K562 (cell line): Measurements from ENCODE around the gene PSMB7. TPM values are rescaled to one million over a fixed set of nuclear protein-coding genes. Genes with fewer than 3 reads are reported as not detected.

Experiments
- ATAC-seq: fragments of 200-7000 bp; cut with Tn5 transposase; 3 replicates; pipeline ENCODE4 v1.9.1; 2020; ENCODE audit warnings: moderate library complexity
- BruUV-seq: library from RNA; stranded (reverse); fragments of 400-500 nt; replicated peaks from 2 replicates; lab custom pipeline; 2021; lab: Mats Ljungman, UMichigan
- CTCF ChIA-PET: fragments of 300-600 bp; formaldehyde crosslinking; extraction: SDS; loops from one replicate; lab custom pipeline; 2021; ENCODE audit warnings: low intra/inter-chr PET ratio; lab: Yijun Ruan, JAX
- POLR2A ChIA-PET: fragments of 300-600, 350-650 bp; sonication (Branson Sonifier 250); formaldehyde crosslinking; extraction: SDS; loops from one replicate; lab custom pipeline; 2021; ENCODE audit warnings: antibody characterized with exemption, inconsistent platforms; lab: Yijun Ruan, JAX
- DNase-seq, 4 experiments: peaks; one replicate each; pipeline versions ENCODE4 v3.0.0 to v3.0.0-alpha.2; 2011 to 2018; ENCODE audit warnings: low spot score in 3 of 4, mixed read lengths in 3 of 4; ENCODE audit errors: extremely low read depth in 1 of 4
- FAIRE-seq: peaks from 2 replicates; lab custom pipeline; 2011; peaks lifted over from hg19 to GRCh38; lab: Jason Lieb, UNC
- H2AFZ ChIP-seq: 2 replicates; pipeline ENCODE4 v1.6.0; 2011; ENCODE audit warnings: low read depth, low read length, control low read depth, inconsistent platforms
- H3K27ac ChIP-seq: fragments of 200-600 bp; 3 replicates; pipeline ENCODE4 v1.8.0; 2011; ENCODE audit warnings: low read depth, mild to moderate bottlenecking, control low read depth, inconsistent platforms, low read length, moderate library complexity, mixed read lengths; ENCODE audit errors: extremely low read depth
- H3K27me3 ChIP-seq, 2 experiments: fragments of 300-600 bp in 1 of 2; 2 replicates in 1 of 2; 3 replicates in 1 of 2; pipeline versions ENCODE4 v1.6.0 to v1.8.0; 2011; ENCODE audit warnings: inconsistent platforms in 2 of 2, low read length in 2 of 2, mild to moderate bottlenecking in 1 of 2, mixed read lengths in 1 of 2, moderate library complexity in 1 of 2; ENCODE audit not compliant: control insufficient read depth in 2 of 2, insufficient read depth in 2 of 2
- H3K36me3 ChIP-seq: fragments of 300-600 bp; 3 replicates; pipeline ENCODE4 v1.8.0; 2011; ENCODE audit warnings: mild to moderate bottlenecking, low read length, inconsistent platforms; ENCODE audit not compliant: control insufficient read depth, insufficient read depth
- H3K4me1 ChIP-seq, 2 experiments: fragments of 200-600 bp in 1 of 2; replicated peaks in 1 of 2; 2 replicates in 1 of 2; 3 replicates in 1 of 2; pipeline versions ENCODE4 v1.5.1 to v1.8.0; 2011; ENCODE audit warnings: inconsistent platforms in 2 of 2, low read length in 2 of 2, mild to moderate bottlenecking in 1 of 2, mixed read lengths in 1 of 2, moderate library complexity in 1 of 2; ENCODE audit not compliant: control insufficient read depth in 2 of 2, insufficient read depth in 2 of 2
- H3K4me2 ChIP-seq: 2 replicates; pipeline ENCODE4 v1.6.1; 2011; ENCODE audit warnings: low read length, control low read depth, inconsistent platforms, mixed read lengths; ENCODE audit not compliant: insufficient read depth
- H3K4me3 ChIP-seq: fragments of 200-600 bp; sonication (generic), shearing (Covaris generic); 2 replicates; pipeline ENCODE4 v1.5.1; 2016; ENCODE audit warnings: control low read depth, inconsistent platforms
- H3K79me2 ChIP-seq: fragments of 200-600 bp; 3 replicates; pipeline ENCODE4 v1.8.0; 2011; ENCODE audit warnings: low read length, inconsistent platforms; ENCODE audit not compliant: control insufficient read depth, insufficient read depth
- H3K9ac ChIP-seq, 2 experiments: 2 replicates each; pipeline versions ENCODE4 v1.6.0 to v1.6.1; 2011; ENCODE audit warnings: low read depth in 2 of 2, low read length in 2 of 2, control low read depth in 1 of 2, inconsistent platforms in 1 of 2, mild to moderate bottlenecking in 1 of 2, mixed read lengths in 1 of 2; ENCODE audit not compliant: insufficient read depth in 1 of 2
- H3K9me1 ChIP-seq: one replicate; pipeline ENCODE4 v1.6.0; 2011; ENCODE audit warnings: inconsistent platforms, mild to moderate bottlenecking, low read length, moderate library complexity; ENCODE audit not compliant: control insufficient read depth, insufficient read depth
- H3K9me3 ChIP-seq: replicated peaks from 2 replicates; pipeline ENCODE4 v1.5.1; 2011; ENCODE audit warnings: low read depth, low read length, inconsistent platforms; ENCODE audit not compliant: control insufficient read depth, insufficient read depth
- H4K20me1 ChIP-seq: replicated peaks from 2 replicates; pipeline ENCODE4 v1.6.1; 2011; ENCODE audit warnings: low read length, inconsistent platforms, mixed read lengths; ENCODE audit not compliant: control insufficient read depth, insufficient read depth
- ATF3 ChIP-seq, 2 experiments: fragments of 450-650 bp in 1 of 2; sonication (generic) in 1 of 2; formaldehyde crosslinking in 1 of 2; IDR thresholded peaks in 1 of 2; conservative IDR thresholded peaks in 1 of 2; 2 replicates each; pipeline versions ENCODE4 v1.6.1 to v1.8.1; 2016 to 2023; ENCODE audit warnings: mild to moderate bottlenecking in 2 of 2, moderate library complexity in 2 of 2, inconsistent platforms in 1 of 2, missing genetic modification reagents in 1 of 2
- DNMT1 ChIP-seq: fragments of 450-650 bp; IDR thresholded peaks from 2 replicates; pipeline ENCODE4 v1.6.1; 2016; ENCODE audit warnings: antibody characterized with exemption, mild to moderate bottlenecking
- EGR1 ChIP-seq: fragments of 450-650 bp; conservative IDR thresholded peaks from 2 replicates; pipeline ENCODE4 v1.6.1; 2017; ENCODE audit warnings: mild to moderate bottlenecking
- FOS ChIP-seq: IDR thresholded peaks from 3 replicates; pipeline ENCODE4 v1.6.1; 2011; ENCODE audit not compliant: insufficient read length; ENCODE audit errors: extremely low read depth
- FOXK2 ChIP-seq, 2 experiments: fragments of 450-650 bp; IDR thresholded peaks in 1 of 2; conservative IDR thresholded peaks in 1 of 2; 2 replicates each; pipeline ENCODE4 v1.6.1; 2016; ENCODE audit warnings: low read depth in 2 of 2, mild to moderate bottlenecking in 1 of 2
- HNRNPL ChIP-seq: fragments of 200-400 bp; formaldehyde crosslinking; IDR thresholded peaks from 2 replicates; pipeline ENCODE4 v1.6.1; 2017; ENCODE audit warnings: low read depth, mild to moderate bottlenecking, low read length
- MTF1 ChIP-seq: fragments of 250-450 bp; sonication (Bioruptor Pico); IDR thresholded peaks from 2 replicates; pipeline ENCODE4 v1.9.0; 2021; ENCODE audit warnings: moderate library complexity, mild to moderate bottlenecking, inconsistent platforms, borderline replicate concordance
- NCOA6 ChIP-seq: fragments of 450-650 bp; IDR thresholded peaks from 2 replicates; pipeline ENCODE4 v1.6.1; 2017; ENCODE audit warnings: mild to moderate bottlenecking
- RBM39 ChIP-seq: fragments of 200-400 bp; formaldehyde crosslinking; optimal IDR thresholded peaks from 2 replicates; pipeline ENCODE3; 2018; ENCODE audit warnings: low read depth, low read length
- SMAD3 ChIP-seq: fragments of 450-650 bp; formaldehyde crosslinking; conservative IDR thresholded peaks from 2 replicates; pipeline ENCODE4 v1.4.0; 2020; ENCODE audit warnings: mild to moderate bottlenecking
- TSC22D4 ChIP-seq: fragments of 450-650 bp; IDR thresholded peaks from 2 replicates; pipeline ENCODE4 v1.6.1; 2016; ENCODE audit warnings: missing genetic modification characterization, missing biosample characterization, control low read depth
- ZBTB9 ChIP-seq: fragments of 450-650 bp; formaldehyde crosslinking; IDR thresholded peaks from 2 replicates; pipeline ENCODE4 v1.4.0; 2020; ENCODE audit warnings: mild to moderate bottlenecking, moderate library complexity
- ZC3H11A ChIP-seq: IDR thresholded peaks from 2 replicates; pipeline ENCODE4 v1.6.1; 2012; ENCODE audit warnings: low read depth, low read length, improper control_type of control experiment
- ZKSCAN8 ChIP-seq: fragments of 200-800 bp; sonication (Bioruptor generic); IDR thresholded peaks from 2 replicates; pipeline ENCODE4 v1.6.1; 2016; ENCODE audit warnings: missing genetic modification characterization, missing compliant biosample characterization
- ZNF143 ChIP-seq: sonication (generic); formaldehyde crosslinking; IDR thresholded peaks from 2 replicates; pipeline ENCODE4 v1.9.0; 2022; ENCODE audit warnings: mild to moderate bottlenecking, missing genetic modification reagents
- ZNF239 ChIP-seq: fragments of 250-450 bp; sonication (Bioruptor Pico); IDR thresholded peaks from 2 replicates; pipeline ENCODE4 v1.4.0; 2020; ENCODE audit warnings: mild to moderate bottlenecking
- WGBS: fragments of 100-300 bp; shearing (Covaris generic); methylation state at CpG from one replicate; pipeline ENCODE4 v1.1.6; 2016; ENCODE audit warnings: low coverage, mixed read lengths; ENCODE audit not compliant: insufficient coverage; ENCODE audit errors: missing lambda C conversion rate; 5-methylcytosine and 5-hydroxymethylcytosine counted together
- in situ Hi-C: fragments of 300-500 bp; cut with MboI; formaldehyde crosslinking; loops from 4 replicates; pipeline ENCODE4 v1.15.0; 2018; ENCODE audit warnings: inconsistent platforms, mixed read lengths
- intact Hi-C: fragments of 100-400 bp; cut with micrococcal nuclease; formaldehyde crosslinking; loops from 2 replicates; pipeline ENCODE4 v1.14.2; 2022
- polyA plus RNA-seq, 8 experiments: library from polyadenylated mRNA; depleted of rRNA in 4 of 8; stranded (reverse) in 5 of 8; unstranded in 3 of 8; fragments of >200 nt; fragmentation: Nextera tagmentation in 2 of 8; fragmentation: Illumina TruSeq in 1 of 8; extraction: Ambion mirVana in 2 of 8; extraction: Trizol in 1 of 8; gene quantifications; 2 replicates each; pipeline versions ENCODE4 v1.2.1 to v1.2.3, GENCODE V29; 2011 to 2014; ENCODE audit warnings: inconsistent platforms in 1 of 8, missing spikeins in 1 of 8
- total RNA-seq, 7 experiments: library from RNA; depleted of rRNA in 6 of 7; stranded (reverse); fragments of >200 nt in 6 of 7; fragmentation: Illumina TruSeq in 2 of 7; extraction: Trizol in 2 of 7; gene quantifications; 2 replicates each; pipeline versions ENCODE4 v1.2.1 to v1.2.3, GENCODE V29; 2011 to 2021; ENCODE audit warnings: low replicate concordance in 1 of 7

The PSMB7 gene
- total and polyA plus RNA-seq, 9 of the 15 experiments (the other 6 are each of a cell fraction or from before 2014, with no cell fraction given) = 321 to 978 (median 407) TPM

DNA sequence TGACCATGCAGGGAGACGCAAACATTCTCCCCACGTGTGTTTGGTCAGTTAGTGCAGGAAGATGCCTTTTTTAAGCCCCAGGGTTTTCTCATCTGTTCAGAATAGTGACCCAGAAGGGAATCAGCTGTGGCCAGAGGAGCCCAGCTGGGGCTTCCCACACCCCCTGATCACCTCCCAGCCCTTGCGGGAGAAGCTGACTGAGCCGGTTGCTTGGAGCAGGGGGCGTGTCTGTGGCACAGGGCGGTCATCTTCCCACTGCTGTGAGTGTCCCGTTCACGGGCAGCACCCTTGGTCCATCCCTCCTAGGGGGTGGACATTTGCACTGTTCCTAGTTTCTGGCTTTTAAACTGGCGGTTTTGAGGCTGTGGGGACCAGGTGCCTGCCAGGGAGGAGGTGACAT, 87.8 kb downstream of the PSMB7 start:
- Histone ChIP-seq H4K20me1 (no peaks in the 10 kb centered on the region), H3K9me1 (no peaks in the 10 kb centered on the region), H3K4me2 (no peak overlapping the region), H3K9me3 (no peaks in the 10 kb centered on the region), H3K4me1 (peaks cover 7 to 14% of the 10 kb centered on the region in 2 experiments), H3K36me3 (no peaks in the 10 kb centered on the region; the same call in 2 of the 3 replicates), H3K27ac (no peak overlapping the region), H3K79me2 (no peaks in the 10 kb centered on the region), H2AFZ (no peak overlapping the region), H3K27me3 (no peaks in the 10 kb centered on the region), H3K9ac (no peak overlapping the region; a peak in 1 of 4 replicates), H3K4me3 (no peak overlapping the region)
- in situ Hi-C loops = no loop called here
- intact Hi-C loops = no loop called here
- ATAC-seq = no peak
- WGBS = 59% methylated on average over 7 of the region's 9 CpGs
- POLR2A ChIA-PET = interaction anchor here (0.5 to 1.2 kb wide), 5 partner anchors 14 to 289 kb away, joined by 3 to 4 read pairs (median 3); no protein-coding TSS in a partner anchor
- no peak for FAIRE-seq
- no TSS peak for BruUV-seq
- CTCF ChIA-PET = no interaction called here
- no peak for TF ChIP-seq SMAD3 (CRISPR knock-in tag)
- TF ChIP-seq ZC3H11A = no peak
- no peak for TF ChIP-seq ATF3 (IDR thresholded peaks at IDR 0.05)
- TF ChIP-seq ATF3 (CRISPR knock-in tag; conservative IDR thresholded peaks at IDR 0.05) = no peak
- no peak for TF ChIP-seq FOXK2 (conservative IDR thresholded peaks at IDR 0.05 in 1 of 2, IDR thresholded peaks at IDR 0.05 in 1 of 2; ENCODE audit: low read depth in 2 of 2)
- no peak for TF ChIP-seq EGR1
- no peak for TF ChIP-seq HNRNPL
- TF ChIP-seq ZNF239 (CRISPR knock-in tag) = no peak
- TF ChIP-seq FOS = no peak
- no peak for TF ChIP-seq DNMT1
- no peak for TF ChIP-seq NCOA6
- TF ChIP-seq RBM39 = no peak
- TF ChIP-seq TSC22D4 (tag) = no peak
- no peak for TF ChIP-seq ZKSCAN8
- no peak for TF ChIP-seq MTF1
- TF ChIP-seq ZNF143 = no peak
- no peak for TF ChIP-seq ZBTB9 (CRISPR knock-in tag)
- DNase-seq = no peak
